ENCODE measurements around the gene DCHS2. TPM values are rescaled to one million over a fixed set of nuclear protein-coding genes. Genes with fewer than 3 reads are reported as not detected.
A peak's percentile ranks its signal among the peaks of the same experiment; 100 is the strongest.

The DCHS2 gene
- total RNA-seq, 1 donor from 2014 or later, result not detected

DNA sequence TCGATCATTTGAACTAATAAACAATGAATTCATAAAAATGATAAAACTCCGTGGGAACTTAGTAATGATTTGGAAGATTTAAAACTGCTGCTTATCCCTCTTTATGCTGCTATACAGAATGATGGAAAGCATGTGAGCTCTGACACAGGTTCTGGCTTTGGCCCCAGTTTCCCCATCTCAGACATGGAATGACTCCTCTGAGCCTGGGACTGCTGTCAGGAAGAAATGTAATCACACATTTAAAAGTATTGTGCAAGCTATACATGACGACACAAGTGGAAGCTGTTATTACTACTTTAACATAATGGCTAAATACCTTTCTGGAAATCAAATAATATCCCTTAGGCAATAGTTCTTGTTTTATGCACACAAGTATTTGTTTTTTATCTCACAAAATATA is 161.7 kb downstream of the DCHS2 start:
- Histone ChIP-seq H3K4me3 (no peak overlapping the region), H3K36me3 (no peaks in the 10 kb centered on the region), H3K9me3 (no peaks in the 10 kb centered on the region), H3K4me1 (no peaks in the 10 kb centered on the region), H3K27ac (no peak overlapping the region), H3K27me3 (no peaks in the 10 kb centered on the region)
- no peak for DNase-seq (ENCODE audit: low spot score in 2 of 2)
- TF ChIP-seq, protein P1, sequence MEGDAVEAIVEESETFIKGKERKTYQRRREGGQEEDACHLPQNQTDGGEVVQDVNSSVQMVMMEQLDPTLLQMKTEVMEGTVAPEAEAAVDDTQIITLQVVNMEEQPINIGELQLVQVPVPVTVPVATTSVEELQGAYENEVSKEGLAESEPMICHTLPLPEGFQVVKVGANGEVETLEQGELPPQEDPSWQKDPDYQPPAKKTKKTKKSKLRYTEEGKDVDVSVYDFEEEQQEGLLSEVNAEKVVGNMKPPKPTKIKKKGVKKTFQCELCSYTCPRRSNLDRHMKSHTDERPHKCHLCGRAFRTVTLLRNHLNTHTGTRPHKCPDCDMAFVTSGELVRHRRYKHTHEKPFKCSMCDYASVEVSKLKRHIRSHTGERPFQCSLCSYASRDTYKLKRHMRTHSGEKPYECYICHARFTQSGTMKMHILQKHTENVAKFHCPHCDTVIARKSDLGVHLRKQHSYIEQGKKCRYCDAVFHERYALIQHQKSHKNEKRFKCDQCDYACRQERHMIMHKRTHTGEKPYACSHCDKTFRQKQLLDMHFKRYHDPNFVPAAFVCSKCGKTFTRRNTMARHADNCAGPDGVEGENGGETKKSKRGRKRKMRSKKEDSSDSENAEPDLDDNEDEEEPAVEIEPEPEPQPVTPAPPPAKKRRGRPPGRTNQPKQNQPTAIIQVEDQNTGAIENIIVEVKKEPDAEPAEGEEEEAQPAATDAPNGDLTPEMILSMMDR (IDR thresholded peaks at IDR 0.05), result no peak
- intact Hi-C loops (cut with DNase I), result loop anchor here (2.0 kb wide), 1 partner anchor 177 kb away; no protein-coding TSS in a partner anchor

DNA sequence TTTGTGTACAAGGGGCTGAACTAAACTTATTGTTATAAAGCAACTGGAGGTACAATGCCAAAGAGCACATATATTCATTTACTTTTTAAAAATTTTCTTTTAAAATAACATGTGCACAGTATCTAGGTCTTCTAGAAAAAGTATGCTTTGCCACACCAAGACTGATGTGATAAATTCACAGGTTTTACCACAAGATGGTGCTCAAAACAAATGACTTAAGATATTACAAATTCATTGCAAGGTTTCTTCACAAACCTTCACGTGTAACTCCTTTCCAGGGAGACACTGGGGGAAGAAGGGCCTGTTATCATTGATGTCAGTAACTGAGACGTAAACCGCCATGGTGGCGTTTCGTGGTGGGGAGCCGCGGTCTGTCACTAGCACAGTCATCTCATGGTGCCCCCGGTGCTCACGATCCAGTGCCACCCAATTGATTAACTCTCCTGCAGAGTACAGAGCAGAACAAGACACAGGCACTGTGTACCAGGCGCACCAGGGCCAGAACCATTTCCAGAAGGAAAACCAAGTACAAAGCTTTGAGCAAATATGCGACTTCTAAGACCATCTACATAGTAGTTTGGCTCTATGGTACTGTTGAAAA is 162.2 kb downstream of the DCHS2 start:
- H3K4me1 ChIP-seq, result no peaks in the 10 kb centered on the region
- H3K4me3 ChIP-seq, result no peak overlapping the region
- H3K36me3 ChIP-seq, result no peaks in the 10 kb centered on the region
- H3K27ac ChIP-seq, result no peak overlapping the region
- no peaks in the 10 kb centered on the region for H3K9me3 ChIP-seq
- H3K27me3 ChIP-seq, result no peaks in the 10 kb centered on the region
- TF ChIP-seq, protein P1 (IDR thresholded peaks at IDR 0.05), result peak in 1 of 3 experiments; percentile 53
- intact Hi-C loops (cut with DNase I), result no loop called here
- no peak for DNase-seq (ENCODE audit: low spot score in 2 of 2)

DNA sequence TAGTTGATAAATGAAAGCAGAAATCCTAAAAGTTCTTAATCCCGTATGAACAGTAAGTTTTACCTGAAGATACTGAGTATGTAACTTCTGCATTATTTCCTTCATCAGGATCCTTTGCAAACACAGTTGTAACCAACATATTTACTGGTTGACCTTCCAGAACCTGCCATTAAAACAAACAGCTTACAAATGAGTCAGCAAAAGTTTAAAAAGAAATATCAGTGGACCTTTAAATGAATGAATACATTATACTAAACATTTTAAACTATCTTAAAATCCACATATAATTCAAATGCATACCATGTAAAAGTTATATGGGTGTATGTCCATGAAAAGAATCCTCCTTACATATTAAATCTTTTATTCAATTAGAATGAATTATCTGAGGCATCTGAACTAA is 163.6 kb downstream of the DCHS2 start:
- Histone ChIP-seq H3K27ac (no peak overlapping the region), H3K36me3 (no peaks in the 10 kb centered on the region), H3K4me3 (no peak overlapping the region), H3K9me3 (no peaks in the 10 kb centered on the region), H3K4me1 (no peaks in the 10 kb centered on the region), H3K27me3 (no peaks in the 10 kb centered on the region)
- no peak for DNase-seq (ENCODE audit: low spot score in 2 of 2)
- intact Hi-C loops (cut with DNase I), result no loop called here
- TF ChIP-seq, protein P1 (IDR thresholded peaks at IDR 0.05), result no peak

DNA sequence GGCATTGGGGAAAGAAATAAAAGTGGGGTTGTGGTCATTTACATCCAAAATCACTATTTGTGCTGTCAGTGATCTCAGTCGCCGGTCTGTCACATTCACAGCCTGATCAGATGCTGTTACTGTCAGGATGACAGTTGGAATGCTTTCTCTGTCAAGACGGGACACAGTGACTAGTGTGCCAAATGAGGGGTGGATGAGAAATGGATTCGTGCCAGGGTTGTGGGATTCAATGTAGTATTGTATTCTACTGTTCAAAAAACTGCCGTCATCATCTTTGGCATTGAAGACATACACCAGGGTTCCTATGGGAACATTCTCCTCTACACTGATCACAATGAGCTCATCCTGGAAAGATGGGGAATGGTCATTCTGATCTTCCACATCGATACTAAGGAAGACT is 171.1 kb downstream of the DCHS2 start:
- Histone ChIP-seq H3K36me3 (no peaks in the 10 kb centered on the region), H3K9me3 (no peaks in the 10 kb centered on the region), H3K4me3 (no peak overlapping the region), H3K27ac (no peak overlapping the region), H3K4me1 (no peaks in the 10 kb centered on the region), H3K27me3 (no peaks in the 10 kb centered on the region)
- TF ChIP-seq, protein P1 (IDR thresholded peaks at IDR 0.05), result no peak
- intact Hi-C loops (cut with DNase I), result no loop called here
- DNase-seq (ENCODE audit: low spot score in 2 of 2), result no peak

DNA sequence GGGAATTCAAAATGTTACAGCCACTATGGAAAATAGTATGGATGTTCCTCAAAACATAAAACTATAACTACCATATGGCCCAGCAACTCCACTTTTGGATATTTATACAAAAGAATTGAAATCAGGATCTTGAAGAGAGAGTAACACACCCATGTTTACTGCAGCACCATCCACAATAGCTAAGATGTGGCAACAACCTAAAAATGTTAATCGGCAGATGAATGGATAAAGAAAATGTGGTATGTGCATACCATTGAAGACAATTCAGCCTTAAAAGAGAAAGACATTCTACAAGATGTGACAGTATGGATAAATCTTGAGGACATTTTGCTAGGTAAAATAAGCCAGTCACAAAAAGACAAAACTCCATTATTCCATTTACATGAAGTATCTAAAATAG is 171.9 kb downstream of the DCHS2 start:
- TF ChIP-seq, protein P1 (IDR thresholded peaks at IDR 0.05), result no peak
- no peaks in the 10 kb centered on the region for H3K4me1 ChIP-seq
- no peaks in the 10 kb centered on the region for H3K27me3 ChIP-seq
- no peaks in the 10 kb centered on the region for H3K36me3 ChIP-seq
- H3K4me3 ChIP-seq, result no peak overlapping the region
- DNase-seq (ENCODE audit: low spot score in 2 of 2), result no peak
- H3K9me3 ChIP-seq, result no peaks in the 10 kb centered on the region
- H3K27ac ChIP-seq, result no peak overlapping the region
- intact Hi-C loops (cut with DNase I), result loop anchor here (10.0 kb wide), 1 partner anchor 535 kb away; the partner anchor contains the start of gene SFRP2
